Tibial nerve (tissue), 4 donors: ENCODE data around the gene TYMS.

Source experiments
- CTCF ChIP-seq, 5 experiments: fragments of 200-600 bp in 3 of 5; fragments of 450-650 bp in 2 of 5; sonication (generic) in 3 of 5; IDR thresholded peaks; one replicate each; pipeline ENCODE4 v1.5.1; 2016 to 2019; ENCODE audit warnings: antibody characterized with exemption in 5 of 5, mild to moderate bottlenecking in 3 of 5, moderate library complexity in 2 of 5
- EP300 ChIP-seq, 2 donors: sonication (generic); formaldehyde crosslinking; IDR thresholded peaks; one replicate each; pipeline ENCODE4 v1.6.1; 2017; ENCODE audit warnings: antibody characterized with exemption in 2 of 2, mild to moderate bottlenecking in 1 of 2

DNA sequence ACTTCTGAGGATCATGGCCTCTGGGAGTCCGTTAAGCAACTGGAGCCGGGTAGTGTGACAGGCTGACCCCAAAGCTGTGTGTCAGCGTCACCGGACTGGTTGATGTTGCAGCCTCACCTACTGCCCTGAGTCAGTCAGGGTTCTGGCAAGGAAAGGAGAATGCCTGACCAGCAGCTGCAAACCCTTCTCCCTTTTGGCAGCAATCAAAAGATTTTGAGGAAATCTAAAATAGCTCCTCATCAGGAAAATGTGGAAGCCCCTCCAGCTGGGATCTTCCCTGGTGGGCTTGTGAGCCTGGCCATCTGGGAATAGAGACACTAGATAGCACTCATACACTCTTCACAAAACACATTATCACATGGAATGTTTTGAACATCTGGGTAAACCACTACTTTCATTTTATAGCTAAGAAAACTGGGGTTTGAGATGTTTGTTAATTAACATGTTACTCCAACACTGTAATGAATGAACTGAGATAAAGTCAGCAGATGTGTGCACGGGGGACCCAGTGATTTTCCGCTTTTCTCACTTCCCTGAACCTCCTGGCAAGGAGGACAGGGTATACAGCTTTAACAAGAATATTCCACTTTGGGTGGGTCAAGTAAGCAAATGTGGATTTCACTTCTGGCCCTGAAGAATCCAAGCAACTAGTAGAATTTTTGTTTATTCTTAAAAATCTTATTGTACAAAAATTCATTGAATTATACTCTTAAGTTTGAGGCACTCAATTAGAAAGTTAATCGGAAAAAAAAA lies 36.0 kb upstream of the TYMS start:
- TF ChIP-seq EP300 (IDR thresholded peaks at IDR 0.05) (no peak), CTCF (IDR thresholded peaks at IDR 0.05) (no peak)
